H1 (cell line): ENCODE results near the gene ASF1A. TPM values are rescaled to one million over a fixed set of nuclear protein-coding genes. Genes with fewer than 3 reads are reported as not detected.

Source experiments
- CTCF ChIA-PET: fragments of 300-600 bp; sonication (Branson Sonifier 250); formaldehyde crosslinking; loops from one replicate; lab custom pipeline; 2021; ENCODE audit not compliant: partially characterized antibody; lab: Charles Lee
- POLR2A ChIA-PET: fragments of 300-600 bp; sonication (Branson Sonifier 250); formaldehyde crosslinking; loops from one replicate; lab custom pipeline; 2021; ENCODE audit warnings: inconsistent platforms; ENCODE audit not compliant: partially characterized antibody; lab: Charles Lee
- DNase-seq, 2 experiments: peaks; one replicate each; pipeline versions ENCODE4 v3.0.0 to v3.0.0-alpha.2; 2010 to 2022; ENCODE audit warnings: low spot score in 2 of 2, low read depth in 1 of 2, mixed read lengths in 1 of 2
- FAIRE-seq: peaks from 2 replicates; lab custom pipeline; 2011; peaks lifted over from hg19 to GRCh38; lab: Jason Lieb, UNC
- H2AFZ ChIP-seq: 2 replicates; pipeline ENCODE4 v1.8.1; 2012; ENCODE audit warnings: low read length, inconsistent platforms
- H2AK5ac ChIP-seq: 2 replicates; pipeline ENCODE4 v1.6.1; 2013; ENCODE audit warnings: low read depth, low read length
- H2BK120ac ChIP-seq: replicated peaks from 2 replicates; pipeline ENCODE3; 2013; ENCODE audit warnings: low read depth, low read length, inconsistent platforms
- H2BK12ac ChIP-seq: 2 replicates; pipeline ENCODE4 v1.6.1; 2013; ENCODE audit warnings: low read depth, low read length
- H2BK15ac ChIP-seq: 2 replicates; pipeline ENCODE4 v1.6.1; 2013; ENCODE audit warnings: low read length
- H2BK20ac ChIP-seq: 2 replicates; pipeline ENCODE4 v1.6.1; 2013; ENCODE audit warnings: low read length
- H2BK5ac ChIP-seq: 2 replicates; pipeline ENCODE4 v1.6.1; 2013; ENCODE audit warnings: low read depth, low read length
- H3K14ac ChIP-seq: 2 replicates; pipeline ENCODE4 v1.6.1; 2013; ENCODE audit warnings: inconsistent platforms; ENCODE audit not compliant: insufficient read length
- H3K18ac ChIP-seq: 2 replicates; pipeline ENCODE4 v1.6.1; 2013; ENCODE audit warnings: low read length; ENCODE audit errors: extremely low read depth
- H3K23ac ChIP-seq: 2 replicates; pipeline ENCODE4 v1.6.1; 2013; ENCODE audit warnings: inconsistent platforms; ENCODE audit not compliant: insufficient read length
- H3K23me2 ChIP-seq: 2 replicates; pipeline ENCODE4 v1.6.1; 2013; ENCODE audit warnings: low read depth, low read length
- H3K27ac ChIP-seq: 2 replicates; pipeline ENCODE4 v1.6.1; 2011; ENCODE audit warnings: low read depth, low read length, inconsistent platforms
- H3K27me3 ChIP-seq, 4 experiments: replicated peaks in 1 of 4; 1 replicate in 1 of 4; 2 replicates in 3 of 4; pipeline versions ENCODE4 v1.6.1 to v1.8.1; 2011 to 2013; ENCODE audit warnings: low read length in 3 of 4, mild to moderate bottlenecking in 3 of 4, inconsistent platforms in 2 of 4, mixed read lengths in 2 of 4, moderate library complexity in 1 of 4; ENCODE audit not compliant: control insufficient read depth in 3 of 4, insufficient read depth in 3 of 4; ENCODE audit errors: extremely low read depth in 1 of 4
- H3K36me3 ChIP-seq, 4 experiments: 2 replicates each; pipeline versions ENCODE4 v1.6.1 to v1.8.1; 2011 to 2013; ENCODE audit warnings: mild to moderate bottlenecking in 4 of 4, low read length in 3 of 4, moderate library complexity in 2 of 4, control low read depth in 1 of 4, inconsistent platforms in 1 of 4; ENCODE audit not compliant: insufficient read depth in 4 of 4, control insufficient read depth in 2 of 4
- H3K4ac ChIP-seq: replicated peaks from 2 replicates; pipeline ENCODE3; 2013; ENCODE audit warnings: low read length, low read depth, mixed read lengths, inconsistent platforms; ENCODE audit not compliant: insufficient read length
- H3K4me1 ChIP-seq, 4 experiments: replicated peaks in 1 of 4; 1 replicate in 1 of 4; 2 replicates in 3 of 4; pipeline versions ENCODE4 v1.6.1 to v1.8.1; 2011 to 2013; ENCODE audit warnings: low read length in 3 of 4, inconsistent platforms in 2 of 4, mixed read lengths in 1 of 4; ENCODE audit not compliant: insufficient read depth in 4 of 4, control insufficient read depth in 3 of 4
- H3K4me2 ChIP-seq, 2 experiments: 2 replicates each; pipeline versions ENCODE4 v1.6.1 to v1.8.1; 2011 to 2013; ENCODE audit warnings: low read depth in 2 of 2, low read length in 2 of 2, control low read depth in 1 of 2, inconsistent platforms in 1 of 2, mild to moderate bottlenecking in 1 of 2; ENCODE audit not compliant: insufficient read depth in 1 of 2
- H3K4me3 ChIP-seq, 4 experiments: fragments of 200-600, 300-600 bp in 1 of 4; sonication (generic), shearing (Covaris generic), sonication (Bioruptor Twin) in 1 of 4; 2 replicates each; pipeline versions ENCODE4 v1.5.1 to v1.8.1; 2011 to 2016; ENCODE audit warnings: low read length in 4 of 4, low read depth in 3 of 4, control low read depth in 2 of 4, inconsistent platforms in 2 of 4, mild to moderate bottlenecking in 2 of 4, mixed read lengths in 1 of 4, moderate library complexity in 1 of 4; ENCODE audit not compliant: insufficient read depth in 2 of 4; ENCODE audit errors: extremely low read depth in 1 of 4
- H3K56ac ChIP-seq: replicated peaks from 2 replicates; pipeline ENCODE3; 2013; ENCODE audit warnings: low read depth, mild to moderate bottlenecking, mixed read lengths, low read length, inconsistent platforms; ENCODE audit not compliant: insufficient read length
- H3K79me1 ChIP-seq: 2 replicates; pipeline ENCODE4 v1.6.1; 2013; ENCODE audit warnings: low read depth, low read length, control low read depth
- H3K79me2 ChIP-seq, 2 experiments: 2 replicates each; pipeline versions ENCODE4 v1.6.1 to v1.8.1; 2012 to 2013; ENCODE audit warnings: low read length in 2 of 2, mild to moderate bottlenecking in 2 of 2, inconsistent platforms in 1 of 2; ENCODE audit not compliant: insufficient read depth in 2 of 2, control insufficient read depth in 1 of 2
- H3K9ac ChIP-seq, 4 experiments: replicated peaks in 1 of 4; 1 replicate in 1 of 4; 2 replicates in 3 of 4; pipeline versions ENCODE4 v1.6.1 to v1.8.1; 2011 to 2013; ENCODE audit warnings: low read depth in 3 of 4, low read length in 3 of 4, control low read depth in 2 of 4, mild to moderate bottlenecking in 2 of 4, moderate library complexity in 2 of 4, inconsistent platforms in 1 of 4; ENCODE audit errors: extremely low read depth in 1 of 4
- H3K9me3 ChIP-seq, 2 experiments: 2 replicates each; pipeline versions ENCODE4 v1.6.1 to v1.8.1; 2012 to 2013; ENCODE audit warnings: mild to moderate bottlenecking in 2 of 2, moderate library complexity in 2 of 2, control low read depth in 1 of 2, inconsistent platforms in 1 of 2, low read depth in 1 of 2, low read length in 1 of 2, mixed read lengths in 1 of 2; ENCODE audit not compliant: insufficient read depth in 2 of 2
- H4K20me1 ChIP-seq, 2 experiments: replicated peaks in 1 of 2; 2 replicates each; pipeline versions ENCODE3 to v1.8.1; 2011 to 2013; ENCODE audit warnings: inconsistent platforms in 2 of 2, low read length in 2 of 2, mild to moderate bottlenecking in 1 of 2; ENCODE audit not compliant: insufficient read depth in 2 of 2, control insufficient read depth in 1 of 2
- H4K5ac ChIP-seq: 2 replicates; pipeline ENCODE4 v1.6.1; 2013; ENCODE audit warnings: low read length, low read depth, mixed read lengths, inconsistent platforms; ENCODE audit not compliant: insufficient read length
- H4K8ac ChIP-seq: 2 replicates; pipeline ENCODE4 v1.8.0; 2013; ENCODE audit warnings: mild to moderate bottlenecking, moderate library complexity, low read length, inconsistent platforms; ENCODE audit not compliant: insufficient read depth; ENCODE audit errors: extremely low read depth
- H4K91ac ChIP-seq: replicated peaks from 2 replicates; pipeline ENCODE3; 2013; ENCODE audit warnings: low read length, mixed read lengths, inconsistent platforms; ENCODE audit not compliant: insufficient read length
- CHD2 ChIP-seq: IDR thresholded peaks from 2 replicates; pipeline ENCODE4 v1.6.1; 2012; ENCODE audit warnings: low read length, improper control_type of control experiment
- KDM1A ChIP-seq: fragments of 200-600, 300-600 bp; sonication (generic); IDR thresholded peaks from 2 replicates; pipeline ENCODE4 v1.7.1; 2016; ENCODE audit warnings: mild to moderate bottlenecking, low read length, borderline replicate concordance
- POLR2A ChIP-seq, 2 experiments: IDR thresholded peaks; 1 replicate in 1 of 2; 2 replicates in 1 of 2; pipeline ENCODE4 v1.6.1; 2011; ENCODE audit warnings: low read depth in 2 of 2, low read length in 2 of 2, mild to moderate bottlenecking in 2 of 2; ENCODE audit errors: control extremely low read depth in 1 of 2
- SAP30 ChIP-seq: fragments of 300-600 bp; sonication (generic); IDR thresholded peaks from 2 replicates; pipeline ENCODE4 v1.7.1; 2012; ENCODE audit warnings: low read length, moderate library complexity, mild to moderate bottlenecking, inconsistent platforms; ENCODE audit not compliant: insufficient read depth, insufficient replicate concordance
- WGBS, 2 experiments: shearing (Covaris generic) in 1 of 2; methylation state at CpG; one replicate each; pipeline versions ENCODE4 v1.1.6 to v1.1.7; 2013 to 2015; ENCODE audit warnings: low lambda C conversion rate in 2 of 2, mixed read lengths in 2 of 2, inconsistent platforms in 1 of 2, low coverage in 1 of 2, missing lambda C conversion rate in 1 of 2; ENCODE audit not compliant: insufficient replicate concordance in 2 of 2, insufficient coverage in 1 of 2, insufficient read length in 1 of 2; ENCODE audit errors: extremely low coverage in 1 of 2, missing lambda C conversion rate in 1 of 2; 5-methylcytosine and 5-hydroxymethylcytosine counted together
- polyA plus RNA-seq, 7 experiments: library from polyadenylated mRNA; depleted of rRNA in 3 of 7; stranded (reverse) in 5 of 7; unstranded in 2 of 7; fragments of >200 nt in 5 of 7; fragments of 200-250 nt in 2 of 7; gene quantifications; 1 replicate in 5 of 7; 2 replicates in 1 of 7; 4 replicates in 1 of 7; pipeline versions ENCODE4 v1.2.1 to v1.2.3, GENCODE V29; 2011 to 2013; ENCODE audit warnings: missing spikeins in 2 of 7, mixed read lengths in 2 of 7
- total RNA-seq: library from RNA; stranded (reverse); fragmentation: NEBNext Ultra II Directional; extraction: Animal tissue kit (Norgen Biotek cat#: 25700); gene quantifications from 2 replicates; pipeline ENCODE4 v1.2.1, GENCODE V29; 2021
- TF ChIP-seq, protein P1 (sequence below): IDR thresholded peaks from 2 replicates; pipeline ENCODE4 v1.6.1; 2011; ENCODE audit warnings: low read length, improper control_type of control experiment

Gene ASF1A
- total and polyA plus RNA-seq, 2 of the 8 experiments (the other 6 are each of a cell fraction or from before 2014, with no cell fraction given) = 11.4 to 50.2 TPM

GRCh38 chr6:118865100-118865391 is 28.9 kb upstream of the ASF1A start:
- H3K18ac ChIP-seq = no peak overlapping the region
- CTCF ChIA-PET = interaction anchor here (0.9 to 1.6 kb wide), 6 partner anchors 11 to 86 kb away, joined by 3 to 4 read pairs (median 4); no protein-coding TSS in a partner anchor
- WGBS, 2 experiments = 84% methylated on average over 2 of the region's 2 CpGs; no CpG with 5 or more reads in 1 of the 2 experiments
- TF ChIP-seq KDM1A (no peak), POLR2A (IDR thresholded peaks at IDR 0.05; ENCODE audit: control extremely low read depth in 1 of 2, low read depth in 2 of 2, low read length in 2 of 2) (no peak), CHD2 (no peak), SAP30 (no peak)
- TF ChIP-seq, protein P1, sequence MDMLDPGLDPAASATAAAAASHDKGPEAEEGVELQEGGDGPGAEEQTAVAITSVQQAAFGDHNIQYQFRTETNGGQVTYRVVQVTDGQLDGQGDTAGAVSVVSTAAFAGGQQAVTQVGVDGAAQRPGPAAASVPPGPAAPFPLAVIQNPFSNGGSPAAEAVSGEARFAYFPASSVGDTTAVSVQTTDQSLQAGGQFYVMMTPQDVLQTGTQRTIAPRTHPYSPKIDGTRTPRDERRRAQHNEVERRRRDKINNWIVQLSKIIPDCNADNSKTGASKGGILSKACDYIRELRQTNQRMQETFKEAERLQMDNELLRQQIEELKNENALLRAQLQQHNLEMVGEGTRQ = no peak

More at GRCh38 chr6:118865100-118865391, 28.9 kb upstream of the ASF1A start:
- Histone ChIP-seq H3K23me2 (no peaks in the 10 kb centered on the region; the same call in 1 of the 2 replicates), H2BK20ac (no peak overlapping the region), H3K9me3 (peaks cover 3 to 6% of the 10 kb centered on the region in 2 experiments; a peak in 3 of 4 replicates), H3K14ac (no peak overlapping the region), H3K36me3 (no peaks in the 10 kb centered on the region), H3K9ac (no peak overlapping the region), H3K27me3 (no peaks in the 10 kb centered on the region), H3K4me2 (no peak overlapping the region), H3K79me2 (peaks cover 0 to 7% of the 10 kb centered on the region in 2 experiments; a peak in 2 of 4 replicates), H4K91ac (no peak overlapping the region), H2AFZ (no peak overlapping the region), H2BK120ac (no peak overlapping the region), H3K23ac (no peak overlapping the region), H4K20me1 (no peaks in the 10 kb centered on the region), H3K4me3 (no peak overlapping the region), H2BK12ac (no peak overlapping the region), H2AK5ac (no peak overlapping the region), H3K79me1 (no peaks in the 10 kb centered on the region), H3K27ac (no peak overlapping the region), H3K56ac (no peak overlapping the region), H2BK15ac (no peak overlapping the region), H4K5ac (no peak overlapping the region), H3K4me1 (no peaks in the 10 kb centered on the region; a peak in 2 of 7 replicates), H4K8ac (no peak overlapping the region), H3K4ac (no peak overlapping the region), H2BK5ac (no peak overlapping the region)
- POLR2A ChIA-PET = interaction anchor here (1.3 kb wide), 1 partner anchor 30 kb away, joined by 4 read pairs; no protein-coding TSS in a partner anchor
- FAIRE-seq = no peak
- no peak for DNase-seq
